ENCODE measurements around the gene FADS3.

FADS3 gene

GRCh38 chr11:61875698-61876097, 15.6 kb downstream of the FADS3 start:
- DNase-seq, result no peak

- DNase-seq, result no peak
Observed at GRCh38 chr11:61874853-61875252, 16.5 kb downstream of the FADS3 start.

DNA sequence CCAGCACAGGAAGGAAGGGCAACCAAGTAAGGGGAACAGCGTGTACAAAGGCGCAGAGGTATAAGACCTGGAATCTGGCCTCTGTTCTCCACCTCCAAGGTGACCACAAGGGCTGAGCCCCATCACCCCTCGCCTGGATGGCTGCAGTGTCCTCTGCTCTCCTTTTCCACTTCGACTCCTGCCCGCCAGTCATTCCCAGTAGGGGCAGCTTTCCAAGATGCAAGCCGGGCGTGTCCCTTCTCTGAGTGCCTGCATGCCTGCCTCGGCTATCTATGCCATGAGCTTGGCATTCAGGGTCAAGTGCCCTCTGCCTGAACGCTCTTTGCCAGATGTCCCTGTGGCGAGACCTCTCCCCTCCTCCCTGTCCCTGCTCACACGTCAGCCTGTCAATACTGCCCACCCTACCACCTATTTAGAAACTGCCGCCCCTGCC, 17.0 kb downstream of the FADS3 start:
- no peak for DNase-seq

GRCh38 chr11:61873588-61874376, 17.6 kb downstream of the FADS3 start:
- DNase-seq, result no peak

- DNase-seq, result no peak
Observed at GRCh38 chr11:61872935-61873565, 18.3 kb downstream of the FADS3 start.

DNA sequence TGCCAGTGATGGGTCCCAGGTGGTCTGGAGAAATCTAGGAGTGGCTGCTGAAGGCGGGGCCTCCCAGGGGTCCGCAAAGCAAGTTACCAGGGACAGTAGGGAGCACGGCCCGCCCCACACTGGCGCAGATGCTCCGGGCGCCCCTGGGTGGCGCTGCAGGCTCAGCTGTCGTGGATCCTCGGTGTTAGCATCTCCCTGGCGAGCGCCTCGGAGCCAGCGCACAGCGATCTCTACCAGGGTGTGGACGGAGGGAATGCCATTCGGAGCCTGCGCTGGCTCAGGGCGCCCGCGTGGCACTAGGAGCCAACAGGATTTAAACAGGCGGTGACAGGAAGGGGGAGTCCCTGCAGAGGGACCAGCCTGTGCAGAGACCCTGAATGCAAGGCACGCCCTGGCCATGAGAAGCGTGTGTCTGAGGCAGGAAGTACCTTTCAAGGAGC, 20.2 kb downstream of the FADS3 start:
- DNase-seq, result peak; percentile 74 to 83

DNA sequence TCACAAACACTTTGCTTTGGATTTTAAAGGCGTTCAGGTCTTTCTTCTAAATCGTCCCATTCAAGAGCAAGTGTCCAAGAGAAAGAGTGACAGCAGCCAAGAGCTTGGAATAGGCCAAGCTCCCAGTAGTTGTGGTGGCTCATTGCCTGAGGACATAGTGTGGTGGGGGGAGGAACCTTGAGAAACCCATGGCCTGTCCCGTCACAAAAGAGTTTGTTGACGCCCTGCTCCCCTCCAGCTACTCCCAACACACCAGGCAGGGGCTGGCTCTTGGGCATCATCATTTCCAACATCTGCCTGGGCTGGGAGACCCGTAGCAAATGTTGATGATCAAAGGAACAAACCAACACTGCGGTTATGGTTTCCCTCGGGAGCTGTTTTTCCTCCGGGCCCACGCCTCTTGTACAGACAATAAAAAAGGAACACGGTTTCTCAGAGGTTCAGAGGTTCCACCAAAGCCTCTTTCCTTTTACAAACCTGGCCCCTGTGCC, 20.8 kb downstream of the FADS3 start:
- no peak for DNase-seq

DNA sequence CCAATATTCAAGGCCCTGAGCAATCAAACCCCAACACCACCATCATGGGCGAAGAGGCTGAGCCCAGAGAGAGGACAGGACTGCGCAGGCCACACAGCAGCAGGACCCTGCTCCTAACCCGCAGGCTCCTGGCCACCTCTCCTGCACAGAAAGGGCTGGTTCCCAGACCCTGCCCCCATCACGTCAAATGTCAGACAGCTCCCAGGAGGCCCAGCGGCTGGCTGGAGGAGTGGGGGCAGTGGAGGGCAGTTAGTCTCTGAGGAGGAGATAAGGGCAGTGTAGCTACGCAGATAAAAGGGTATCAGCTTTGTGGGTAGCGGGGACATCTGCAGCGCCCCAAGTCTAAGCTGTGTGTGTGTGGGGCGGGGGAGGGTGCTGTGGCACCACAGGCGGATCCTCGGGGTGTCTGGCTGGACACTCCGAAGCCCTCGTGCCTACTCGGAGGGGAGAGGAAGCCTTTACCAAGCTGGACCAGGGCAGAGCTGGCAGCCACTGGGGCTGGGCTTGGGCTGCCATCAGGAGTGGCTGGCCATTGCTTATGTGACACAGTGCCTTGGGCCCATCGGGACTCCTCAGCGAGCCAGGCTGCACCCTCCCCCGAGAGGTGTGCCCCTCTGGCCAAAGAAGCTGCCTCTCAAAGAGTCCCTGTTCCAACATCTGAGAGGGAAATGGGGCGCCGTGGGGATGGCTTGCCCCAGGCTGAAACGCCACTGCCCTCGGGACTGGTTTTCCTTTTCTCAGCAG, 21.5 kb downstream of the FADS3 start:
- no peak for DNase-seq

DNA sequence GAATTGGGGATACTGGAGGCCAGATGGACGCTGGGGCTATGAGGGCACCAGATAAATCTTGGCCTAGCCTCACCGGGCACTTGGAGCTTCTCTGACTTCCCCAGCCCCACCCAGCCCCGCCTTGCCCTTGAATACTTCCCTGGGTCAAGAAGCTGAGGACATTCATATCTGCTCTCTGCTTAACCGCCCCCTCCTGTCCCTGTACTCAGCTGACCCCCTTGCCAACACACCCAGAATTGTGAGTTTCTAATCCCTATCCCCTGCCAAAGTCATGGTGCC, 22.0 kb downstream of the FADS3 start:
- DNase-seq, result no peak

DNA sequence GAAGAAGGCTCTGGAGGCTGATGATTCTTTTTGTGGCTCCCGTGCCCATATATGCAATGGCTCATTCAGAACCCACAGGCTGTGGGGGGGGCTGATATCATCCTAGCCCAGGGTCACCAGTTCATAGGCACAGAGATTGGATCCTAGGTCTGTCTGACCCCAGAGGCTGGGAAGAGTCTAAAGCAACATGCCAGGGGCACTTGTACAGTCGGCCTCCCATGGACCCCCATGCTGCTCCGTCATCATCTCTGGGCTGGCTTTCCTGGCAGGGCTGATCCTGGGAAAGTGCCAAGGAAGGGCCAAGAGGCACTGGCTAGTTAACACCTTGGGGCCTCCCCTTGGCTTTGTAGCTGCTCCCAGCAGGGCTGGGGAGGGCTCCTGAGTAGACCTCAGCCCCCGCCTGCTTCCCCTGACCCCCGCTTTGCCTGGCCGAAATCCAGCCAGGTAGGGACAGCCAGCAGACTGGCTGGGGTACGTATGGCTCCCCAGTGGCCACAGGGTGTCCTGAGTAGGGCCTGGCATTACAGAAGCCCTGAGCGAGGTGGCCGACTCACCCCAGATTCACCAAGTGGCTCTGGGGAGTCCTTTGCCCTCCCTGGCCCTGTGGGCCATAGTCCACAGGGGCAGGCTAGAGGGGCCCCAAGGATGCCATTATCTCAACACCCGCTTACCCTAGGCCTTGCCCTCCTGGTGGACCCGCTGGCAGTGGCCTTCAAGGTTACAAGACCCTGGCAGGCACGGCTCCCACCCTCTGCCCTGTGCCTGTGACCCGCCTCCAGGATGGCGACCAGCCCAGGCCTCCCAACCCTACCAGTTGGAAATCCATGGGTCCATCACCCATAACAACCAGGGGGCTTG, 22.5 kb downstream of the FADS3 start:
- DNase-seq, result no peak

DNA sequence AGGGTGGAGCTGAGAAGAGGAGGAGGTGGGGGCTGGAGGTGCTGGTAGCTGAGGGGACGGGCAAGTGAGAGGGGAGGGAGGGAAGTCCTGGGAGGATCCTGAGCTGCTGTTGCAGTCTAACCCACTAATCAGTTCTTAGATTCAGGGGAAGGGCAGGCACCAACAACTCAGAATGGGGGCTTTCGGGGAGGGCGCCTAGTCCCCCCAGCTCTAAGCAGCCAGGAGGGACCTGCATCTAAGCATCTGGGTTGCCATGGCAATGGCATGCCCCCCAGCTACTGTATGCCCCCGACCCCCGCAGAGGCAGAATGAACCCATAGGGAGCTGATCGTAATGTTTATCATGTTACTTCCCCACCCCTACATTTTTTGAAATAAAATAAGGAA, 24.4 kb downstream of the FADS3 start:
- DNase-seq, result no peak

DNA sequence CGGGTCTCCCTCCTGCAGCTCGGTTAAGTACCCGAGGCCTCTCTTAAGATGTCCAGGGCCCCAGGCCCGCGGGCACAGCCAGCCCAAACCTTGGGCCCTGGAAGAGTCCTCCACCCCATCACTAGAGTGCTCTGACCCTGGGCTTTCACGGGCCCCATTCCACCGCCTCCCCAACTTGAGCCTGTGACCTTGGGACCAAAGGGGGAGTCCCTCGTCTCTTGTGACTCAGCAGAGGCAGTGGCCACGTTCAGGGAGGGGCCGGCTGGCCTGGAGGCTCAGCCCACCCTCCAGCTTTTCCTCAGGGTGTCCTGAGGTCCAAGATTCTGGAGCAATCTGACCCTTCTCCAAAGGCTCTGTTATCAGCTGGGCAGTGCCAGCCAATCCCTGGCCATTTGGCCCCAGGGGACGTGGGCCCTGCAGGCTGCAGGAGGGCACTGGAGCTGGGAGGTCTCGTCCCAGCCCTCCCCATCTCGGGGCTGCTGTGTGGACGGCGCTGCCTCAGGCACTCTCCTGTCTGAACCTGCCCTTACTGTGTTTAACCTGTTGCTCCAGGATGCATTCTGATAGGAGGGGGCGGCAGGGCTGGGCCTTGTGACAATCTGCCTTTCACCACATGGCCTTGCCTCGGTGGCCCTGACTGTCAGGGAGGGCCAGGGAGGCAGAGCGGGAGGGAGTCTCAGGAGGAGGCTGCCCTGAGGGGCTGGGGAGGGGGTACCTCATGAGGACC, 25.0 kb downstream of the FADS3 start:
- no peak for DNase-seq

GRCh38 chr11:61864814-61865775, 26.2 kb downstream of the FADS3 start:
- DNase-seq, result no peak

GRCh38 chr11:61863548-61864081, 27.7 kb downstream of the FADS3 start:
- DNase-seq, result no peak

- DNase-seq, result no peak
Observed at GRCh38 chr11:61862714-61863547, 28.4 kb downstream of the FADS3 start.

DNA sequence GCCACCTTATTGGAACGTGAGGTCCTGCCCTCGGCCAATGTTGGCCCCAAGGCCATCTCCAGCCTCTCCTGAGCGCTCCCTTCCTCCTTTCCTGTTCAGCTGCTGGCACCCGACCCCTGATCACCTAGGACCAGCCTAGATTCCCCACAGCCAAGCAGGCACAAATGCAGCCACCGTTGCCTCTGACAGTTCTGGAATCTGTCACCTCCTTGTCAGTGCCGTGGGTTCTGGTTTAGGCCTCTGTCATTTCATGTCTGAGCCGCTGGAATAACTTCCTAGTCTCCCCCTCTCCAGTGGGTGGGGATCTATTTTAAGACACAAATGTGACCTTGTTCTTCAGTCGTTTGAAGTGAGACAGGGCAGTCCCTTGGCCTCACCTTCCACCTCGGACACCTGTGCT, 29.7 kb downstream of the FADS3 start:
- no peak for DNase-seq

GRCh38 chr11:61860054-61860903, 31.1 kb downstream of the FADS3 start:
- DNase-seq, result no peak

DNA sequence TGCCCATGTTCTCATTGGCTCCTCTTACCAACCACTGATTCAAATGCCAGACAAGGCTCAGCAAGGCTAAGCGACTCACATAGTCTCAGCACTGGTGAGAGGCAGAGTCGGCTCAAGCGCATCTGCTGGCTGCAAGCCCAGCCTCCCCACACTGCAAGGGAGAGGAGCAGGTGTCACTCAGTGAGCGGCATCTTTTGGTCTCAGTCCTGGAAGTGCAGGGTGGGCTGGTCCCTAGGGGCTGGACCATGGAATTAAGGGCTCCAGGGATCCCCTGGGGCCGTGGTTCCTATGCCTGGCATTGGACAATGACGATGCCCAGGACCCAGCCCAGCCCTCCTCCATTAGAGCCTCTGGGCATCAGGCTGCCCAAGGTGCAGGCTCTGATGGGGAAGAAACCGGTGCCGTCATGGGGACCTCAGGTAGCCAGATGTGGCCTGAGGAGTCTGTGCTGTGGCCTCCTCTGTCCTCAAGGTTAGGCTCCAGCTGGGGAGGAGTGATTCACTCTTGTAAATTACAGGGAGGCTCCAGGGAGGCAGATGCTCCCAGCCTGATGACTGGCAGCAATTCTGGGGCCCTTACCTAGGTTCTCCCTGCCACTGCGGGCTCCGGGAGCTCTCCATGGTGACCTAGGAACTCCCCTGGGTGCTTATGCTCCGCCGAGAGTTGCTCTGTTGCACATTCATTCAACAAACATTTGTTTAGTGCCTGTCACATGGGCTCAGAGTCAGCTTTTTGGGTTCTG, 35.2 kb downstream of the FADS3 start:
- DNase-seq, result no peak
